WERI-Rb-1 (cell line): Measurements from ENCODE around the gene VAV3.
"Not testable (repeated sequence)": the region's sequence is repeated elsewhere in the genome, so short reads cannot be mapped to it uniquely, and the experiment has no call there.

Source experiments
- DNase-seq: peaks from one replicate; pipeline ENCODE4 v3.0.0-alpha.2; 2020
- H3K27ac ChIP-seq: fragments of 250-450 bp; sonication (Bioruptor Pico); 2 replicates; pipeline ENCODE4 v1.5.1; 2020; ENCODE audit warnings: mild to moderate bottlenecking, moderate library complexity
- H3K27me3 ChIP-seq: fragments of 250-450 bp; sonication (Bioruptor Pico); 2 replicates; pipeline ENCODE4 v1.5.1; 2021; ENCODE audit warnings: mild to moderate bottlenecking, low read depth, moderate library complexity; ENCODE audit not compliant: insufficient read depth, severe bottlenecking
- H3K36me3 ChIP-seq: fragments of 250-450 bp; sonication (Bioruptor Pico); 2 replicates; pipeline ENCODE4 v1.5.1; 2020; ENCODE audit warnings: mild to moderate bottlenecking, moderate library complexity
- H3K4me3 ChIP-seq: 2 replicates; pipeline ENCODE4 v1.5.1; 2011; ENCODE audit warnings: low read depth, mild to moderate bottlenecking, control low read depth, low read length
- H3K9me3 ChIP-seq: fragments of 250-450 bp; sonication (Bioruptor Pico); 2 replicates; pipeline ENCODE4 v1.5.1; 2021; ENCODE audit warnings: mild to moderate bottlenecking, moderate library complexity; ENCODE audit not compliant: severe bottlenecking
- TF ChIP-seq, protein P1 (sequence below): IDR thresholded peaks from 2 replicates; pipeline ENCODE4 v1.5.1; 2011; ENCODE audit warnings: low read depth, mild to moderate bottlenecking, control low read depth, inconsistent platforms, low read length

The VAV3 gene

GRCh38 chr1:107657356-107657755, 307.6 kb downstream of the VAV3 start:
- DNase-seq, result no peak
- H3K27me3 ChIP-seq, result no peaks in the 10 kb centered on the region
- no peak overlapping the region for H3K4me3 ChIP-seq
- no peaks in the 10 kb centered on the region for H3K36me3 ChIP-seq
- no peaks in the 10 kb centered on the region for H3K9me3 ChIP-seq
- H3K27ac ChIP-seq, result no peak overlapping the region
- TF ChIP-seq, protein P1, sequence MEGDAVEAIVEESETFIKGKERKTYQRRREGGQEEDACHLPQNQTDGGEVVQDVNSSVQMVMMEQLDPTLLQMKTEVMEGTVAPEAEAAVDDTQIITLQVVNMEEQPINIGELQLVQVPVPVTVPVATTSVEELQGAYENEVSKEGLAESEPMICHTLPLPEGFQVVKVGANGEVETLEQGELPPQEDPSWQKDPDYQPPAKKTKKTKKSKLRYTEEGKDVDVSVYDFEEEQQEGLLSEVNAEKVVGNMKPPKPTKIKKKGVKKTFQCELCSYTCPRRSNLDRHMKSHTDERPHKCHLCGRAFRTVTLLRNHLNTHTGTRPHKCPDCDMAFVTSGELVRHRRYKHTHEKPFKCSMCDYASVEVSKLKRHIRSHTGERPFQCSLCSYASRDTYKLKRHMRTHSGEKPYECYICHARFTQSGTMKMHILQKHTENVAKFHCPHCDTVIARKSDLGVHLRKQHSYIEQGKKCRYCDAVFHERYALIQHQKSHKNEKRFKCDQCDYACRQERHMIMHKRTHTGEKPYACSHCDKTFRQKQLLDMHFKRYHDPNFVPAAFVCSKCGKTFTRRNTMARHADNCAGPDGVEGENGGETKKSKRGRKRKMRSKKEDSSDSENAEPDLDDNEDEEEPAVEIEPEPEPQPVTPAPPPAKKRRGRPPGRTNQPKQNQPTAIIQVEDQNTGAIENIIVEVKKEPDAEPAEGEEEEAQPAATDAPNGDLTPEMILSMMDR, result no peak

GRCh38 chr1:107653765-107654164, 311.2 kb downstream of the VAV3 start:
- no peak overlapping the region for H3K4me3 ChIP-seq
- TF ChIP-seq, protein P1, result no peak
- no peak for DNase-seq
- H3K36me3 ChIP-seq, result no peaks in the 10 kb centered on the region
- no peaks in the 10 kb centered on the region for H3K27me3 ChIP-seq
- H3K27ac ChIP-seq, result no peak overlapping the region
- H3K9me3 ChIP-seq, result no peaks in the 10 kb centered on the region

DNA sequence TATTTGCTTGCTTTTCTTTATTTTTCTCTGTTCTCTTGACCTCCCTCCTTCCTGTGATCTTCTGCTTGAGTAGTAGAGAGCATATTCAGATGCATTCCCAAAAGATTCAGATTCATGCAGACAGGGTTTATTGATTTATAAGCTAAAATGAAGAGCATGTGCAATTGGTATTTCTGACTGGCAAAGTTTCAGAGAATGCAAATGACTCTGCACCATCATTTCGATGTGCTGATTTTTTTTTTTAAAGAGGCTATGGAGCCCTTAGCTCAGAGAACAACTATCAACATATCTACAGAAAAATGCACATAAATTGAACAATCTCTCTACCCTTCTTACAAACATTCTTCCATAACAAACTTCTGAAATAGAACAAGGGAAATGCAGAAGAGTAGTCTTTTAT, 312.0 kb downstream of the VAV3 start:
- DNase-seq, result no peak
- no peak overlapping the region for H3K27ac ChIP-seq
- TF ChIP-seq, protein P1, result no peak

DNA sequence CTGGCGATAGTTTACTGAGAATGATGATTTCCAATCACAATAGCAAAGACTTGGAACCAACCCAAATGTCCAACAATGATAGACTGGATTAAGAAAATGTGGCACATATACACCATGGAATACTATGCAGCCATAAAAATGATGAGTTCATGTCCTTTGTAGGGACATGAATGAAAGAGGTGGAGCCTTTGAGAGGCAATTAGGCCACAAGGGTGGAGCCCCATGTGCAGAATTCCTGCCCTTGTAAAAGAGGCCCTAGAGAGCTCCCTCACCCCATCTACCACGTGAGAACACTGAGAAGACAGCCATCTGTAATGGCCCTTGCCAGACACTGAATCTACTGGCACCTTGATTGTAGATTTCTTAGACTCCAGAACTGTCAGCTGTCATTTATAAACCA, 314.2 kb downstream of the VAV3 start:
- DNase-seq, H3K36me3 ChIP-seq, H3K9me3 ChIP-seq: not testable (repeated sequence)

More for the DNA sequence above, 312.0 kb downstream of the VAV3 start:
- H3K36me3 ChIP-seq, result no peaks in the 10 kb centered on the region
- H3K4me3 ChIP-seq, result no peak overlapping the region
- H3K9me3 ChIP-seq, result no peaks in the 10 kb centered on the region
- no peaks in the 10 kb centered on the region for H3K27me3 ChIP-seq

GRCh38 chr1:107649023-107649422, 316.0 kb downstream of the VAV3 start:
- Histone ChIP-seq H3K9me3 (no peaks in the 10 kb centered on the region), H3K27ac (no peak overlapping the region), H3K27me3 (no peaks in the 10 kb centered on the region), H3K4me3 (no peak overlapping the region), H3K36me3 (no peaks in the 10 kb centered on the region)
- peak; percentile 33 for DNase-seq
- TF ChIP-seq, protein P1, result no peak

More for the DNA sequence above, 314.2 kb downstream of the VAV3 start:
- H3K4me3 ChIP-seq, H3K27me3 ChIP-seq, H3K27ac ChIP-seq: not testable (repeated sequence)

DNA sequence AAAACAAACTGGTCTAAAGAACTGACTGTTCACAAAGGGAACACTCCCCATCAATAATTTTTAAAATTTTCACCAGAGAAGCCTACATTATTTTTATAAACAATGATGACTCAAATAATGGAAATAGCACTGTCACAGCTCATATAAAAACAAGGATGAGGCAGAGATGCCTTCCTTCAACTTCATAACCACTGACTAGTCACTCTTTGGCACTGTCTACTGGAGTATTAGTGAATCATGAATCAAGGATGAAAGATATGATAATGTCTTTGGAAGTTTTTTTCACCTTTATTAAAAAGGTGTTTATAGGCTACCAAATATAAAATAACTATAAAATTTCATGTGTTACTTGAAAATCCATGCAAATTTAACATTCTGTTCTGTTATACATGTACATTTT, 316.9 kb downstream of the VAV3 start:
- TF ChIP-seq, protein P1, result no peak
- H3K27ac ChIP-seq, result no peak overlapping the region
- no peak overlapping the region for H3K4me3 ChIP-seq

More for the DNA sequence above, 316.9 kb downstream of the VAV3 start:
- Histone ChIP-seq H3K9me3 (no peaks in the 10 kb centered on the region), H3K36me3 (no peaks in the 10 kb centered on the region), H3K27me3 (no peaks in the 10 kb centered on the region)
- no peak for DNase-seq
